ENCODE data around the gene C1orf232. TPM values are rescaled to one million over a fixed set of nuclear protein-coding genes. Genes with fewer than 3 reads are reported as not detected.
A peak's percentile ranks its signal among the peaks of the same experiment; 100 is the strongest.

Gene C1orf232
- total and polyA plus RNA-seq, 2 of the 8 experiments (the other 6 are each of a cell fraction or from before 2014, with no cell fraction given): not detected

GRCh38 chr1:26132128-26132833 is 36.5 kb downstream of the C1orf232 start:
- no peak overlapping the region for H3K14ac ChIP-seq (ENCODE audit: insufficient read length)
- H2BK15ac ChIP-seq (ENCODE audit: low read length): no peak overlapping the region
- 78% methylated on average over 5 of the region's 5 CpGs; no CpG with 5 or more reads in 1 of the 2 experiments for WGBS, 2 experiments (ENCODE audit: extremely low coverage in 1 of 2, insufficient coverage in 1 of 2, insufficient read length in 1 of 2, insufficient replicate concordance in 2 of 2, low coverage in 1 of 2, low lambda C conversion rate in 2 of 2, missing lambda C conversion rate in 1 of 2)
- no peak overlapping the region for H2BK5ac ChIP-seq (ENCODE audit: low read depth, low read length)
- H3K4me1 ChIP-seq (replicated peaks in 1 of 4; ENCODE audit: control insufficient read depth in 3 of 4, insufficient read depth in 4 of 4, low read length in 3 of 4): no peaks in the 10 kb centered on the region
- no peak overlapping the region for H3K4ac ChIP-seq (replicated peaks; ENCODE audit: insufficient read length, low read depth, low read length)
- no peak overlapping the region for H4K8ac ChIP-seq (ENCODE audit: extremely low read depth, insufficient read depth, low read length)
- H3K27ac ChIP-seq (ENCODE audit: low read depth, low read length): no peak overlapping the region
- H3K36me3 ChIP-seq (ENCODE audit: control insufficient read depth in 2 of 4, insufficient read depth in 4 of 4, low read length in 3 of 4): no peaks in the 10 kb centered on the region
- H3K9me3 ChIP-seq (ENCODE audit: insufficient read depth in 2 of 2, low read depth in 1 of 2, low read length in 1 of 2): no peaks in the 10 kb centered on the region
- no peaks in the 10 kb centered on the region for H3K79me2 ChIP-seq (ENCODE audit: control insufficient read depth in 1 of 2, insufficient read depth in 2 of 2, low read length in 2 of 2)
- H4K5ac ChIP-seq (ENCODE audit: insufficient read length, low read depth, low read length): no peak overlapping the region
- no peak overlapping the region for H2BK12ac ChIP-seq (ENCODE audit: low read depth, low read length)
- H3K9ac ChIP-seq (replicated peaks in 1 of 4; ENCODE audit: extremely low read depth in 1 of 4, low read depth in 3 of 4, low read length in 3 of 4): no peak overlapping the region
- CTCF ChIA-PET (ENCODE audit: partially characterized antibody): interaction anchor here (1.2 to 2.0 kb wide), 3 partner anchors 10 to 28 kb away, joined by 3 to 7 read pairs (median 4); no protein-coding TSS in a partner anchor
- POLR2A ChIA-PET (ENCODE audit: partially characterized antibody): interaction anchor here (0.8 to 1.4 kb wide), 3 partner anchors 9 to 21 kb away, joined by 3 to 4 read pairs (median 3); partner anchors contain the start of gene PDIK1L
- no peak overlapping the region for H3K4me3 ChIP-seq (ENCODE audit: extremely low read depth in 1 of 4, insufficient read depth in 2 of 4, low read depth in 3 of 4, low read length in 4 of 4)
- no peaks in the 10 kb centered on the region for H4K20me1 ChIP-seq (replicated peaks in 1 of 2; ENCODE audit: control insufficient read depth in 1 of 2, insufficient read depth in 2 of 2, low read length in 2 of 2)
- no peak overlapping the region for H3K56ac ChIP-seq (replicated peaks; ENCODE audit: insufficient read length, low read depth, low read length)
- H2BK120ac ChIP-seq (replicated peaks; ENCODE audit: low read depth, low read length): no peak overlapping the region
- no peak overlapping the region for H2AK5ac ChIP-seq (ENCODE audit: low read depth, low read length)
- DNase-seq (ENCODE audit: low read depth in 1 of 2, low spot score in 2 of 2) (peak in 1 of 2 experiments; percentile 57), FAIRE-seq (no peak)
- no peak overlapping the region for H4K91ac ChIP-seq (replicated peaks; ENCODE audit: insufficient read length, low read length)
- no peaks in the 10 kb centered on the region; the same call in 1 of the 2 replicates for H3K23me2 ChIP-seq (ENCODE audit: low read depth, low read length)
- H3K27me3 ChIP-seq (replicated peaks in 1 of 4; ENCODE audit: control insufficient read depth in 3 of 4, extremely low read depth in 1 of 4, insufficient read depth in 3 of 4, low read length in 3 of 4): no peaks in the 10 kb centered on the region
- no peaks in the 10 kb centered on the region for H3K79me1 ChIP-seq (ENCODE audit: low read depth, low read length)
- H3K23ac ChIP-seq (ENCODE audit: insufficient read length): no peak overlapping the region
- no peak overlapping the region for H3K4me2 ChIP-seq (ENCODE audit: insufficient read depth in 1 of 2, low read depth in 2 of 2, low read length in 2 of 2)
- H2BK20ac ChIP-seq (ENCODE audit: low read length): no peak overlapping the region
- TF ChIP-seq RFX5 (IDR thresholded peaks at IDR 0.05; ENCODE audit: borderline replicate concordance, low read depth, low read length) (peak; percentile 29; the same call in 1 of the 2 replicates), RAD21 (IDR thresholded peaks at IDR 0.05 in 1 of 2, conservative IDR thresholded peaks at IDR 0.05 in 1 of 2; ENCODE audit: low read depth in 2 of 2, low read length in 2 of 2) (no peak)
- H2AFZ ChIP-seq (ENCODE audit: low read length): no peak overlapping the region
- H3K18ac ChIP-seq (ENCODE audit: extremely low read depth, low read length): no peak overlapping the region

Measured in H1 (cell line).